Endothelial cell (in vitro differentiated cells): Measurements from ENCODE around the gene HAP1. TPM values are rescaled to one million over a fixed set of nuclear protein-coding genes. Genes with fewer than 3 reads are reported as not detected.
A peak's percentile ranks its signal among the peaks of the same experiment; 100 is the strongest.

Experiments used
- DNase-seq: peaks from one replicate; pipeline ENCODE4 v3.0.0; 2021; ENCODE audit warnings: low spot score
- H3K27ac Mint-ChIP-seq: one replicate; pipeline ENCODE4 v1.8.0; 2021; ENCODE audit warnings: mixed read lengths, inconsistent platforms; ENCODE audit not compliant: unreplicated experiment
- H3K27me3 Mint-ChIP-seq: one replicate; pipeline ENCODE4 v1.8.0; 2021; ENCODE audit warnings: mild to moderate bottlenecking, moderate library complexity, mixed read lengths, inconsistent platforms; ENCODE audit not compliant: unreplicated experiment
- H3K36me3 Mint-ChIP-seq: one replicate; pipeline ENCODE4 v1.8.0; 2021; ENCODE audit warnings: mild to moderate bottlenecking, low read depth, mixed read lengths, inconsistent platforms; ENCODE audit not compliant: unreplicated experiment
- H3K4me1 Mint-ChIP-seq: one replicate; pipeline ENCODE4 v1.8.0; 2021; ENCODE audit warnings: mild to moderate bottlenecking, mixed read lengths, inconsistent platforms; ENCODE audit not compliant: unreplicated experiment
- H3K4me3 Mint-ChIP-seq: one replicate; pipeline ENCODE4 v1.8.0; 2021; ENCODE audit warnings: mild to moderate bottlenecking, mixed read lengths, inconsistent platforms; ENCODE audit not compliant: unreplicated experiment
- H3K9me3 Mint-ChIP-seq: one replicate; pipeline ENCODE4 v1.8.0; 2021; ENCODE audit warnings: mixed read lengths, inconsistent platforms; ENCODE audit not compliant: unreplicated experiment
- total RNA-seq: library from RNA; stranded (reverse); fragmentation: NEBNext Ultra II Directional; extraction: Animal tissue kit (Norgen Biotek cat#: 25700); gene quantifications from one replicate; pipeline ENCODE4 v1.2.1, GENCODE V29; 2021; ENCODE audit not compliant: unreplicated experiment
- TF ChIP-seq, protein P1 (sequence below): fragments of 200-600 bp; sonication (generic); IDR thresholded peaks from one replicate; pipeline ENCODE4 v1.5.0; 2021; ENCODE audit warnings: antibody characterized with exemption; ENCODE audit not compliant: unreplicated experiment

HAP1 gene
- total RNA-seq, 1 donor from 2014 or later = 18.1 TPM

DNA sequence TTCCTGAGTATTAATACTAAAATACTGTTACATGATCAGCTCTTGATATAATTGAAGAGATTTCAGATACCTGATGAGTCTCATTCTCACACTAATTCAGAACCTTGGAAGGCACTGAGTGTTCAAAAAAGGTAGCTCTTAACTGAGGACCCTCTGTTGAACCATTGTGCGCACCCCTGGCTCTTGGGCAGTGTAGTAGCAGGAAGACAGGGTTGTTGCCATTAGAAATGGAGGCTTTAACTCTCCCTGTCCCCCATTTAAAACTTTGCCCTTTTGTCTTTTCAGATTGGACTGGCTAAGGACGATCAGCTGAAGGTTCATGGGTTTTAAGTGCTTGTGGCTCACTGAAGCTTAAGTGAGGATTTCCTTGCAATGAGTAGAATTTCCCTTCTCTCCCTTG, 43.9 kb downstream of the HAP1 start:
- H3K36me3 Mint-ChIP-seq = peaks cover 28% of the 10 kb centered on the region
- peaks cover 16% of the 10 kb centered on the region for H3K4me1 Mint-ChIP-seq
- H3K9me3 Mint-ChIP-seq = no peaks in the 10 kb centered on the region
- no peak for DNase-seq
- no peak overlapping the region for H3K27ac Mint-ChIP-seq
- H3K27me3 Mint-ChIP-seq = peaks cover 29% of the 10 kb centered on the region
- H3K4me3 Mint-ChIP-seq = peak overlapping the region; percentile 97
- TF ChIP-seq, protein P1, sequence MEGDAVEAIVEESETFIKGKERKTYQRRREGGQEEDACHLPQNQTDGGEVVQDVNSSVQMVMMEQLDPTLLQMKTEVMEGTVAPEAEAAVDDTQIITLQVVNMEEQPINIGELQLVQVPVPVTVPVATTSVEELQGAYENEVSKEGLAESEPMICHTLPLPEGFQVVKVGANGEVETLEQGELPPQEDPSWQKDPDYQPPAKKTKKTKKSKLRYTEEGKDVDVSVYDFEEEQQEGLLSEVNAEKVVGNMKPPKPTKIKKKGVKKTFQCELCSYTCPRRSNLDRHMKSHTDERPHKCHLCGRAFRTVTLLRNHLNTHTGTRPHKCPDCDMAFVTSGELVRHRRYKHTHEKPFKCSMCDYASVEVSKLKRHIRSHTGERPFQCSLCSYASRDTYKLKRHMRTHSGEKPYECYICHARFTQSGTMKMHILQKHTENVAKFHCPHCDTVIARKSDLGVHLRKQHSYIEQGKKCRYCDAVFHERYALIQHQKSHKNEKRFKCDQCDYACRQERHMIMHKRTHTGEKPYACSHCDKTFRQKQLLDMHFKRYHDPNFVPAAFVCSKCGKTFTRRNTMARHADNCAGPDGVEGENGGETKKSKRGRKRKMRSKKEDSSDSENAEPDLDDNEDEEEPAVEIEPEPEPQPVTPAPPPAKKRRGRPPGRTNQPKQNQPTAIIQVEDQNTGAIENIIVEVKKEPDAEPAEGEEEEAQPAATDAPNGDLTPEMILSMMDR = no peak

DNA sequence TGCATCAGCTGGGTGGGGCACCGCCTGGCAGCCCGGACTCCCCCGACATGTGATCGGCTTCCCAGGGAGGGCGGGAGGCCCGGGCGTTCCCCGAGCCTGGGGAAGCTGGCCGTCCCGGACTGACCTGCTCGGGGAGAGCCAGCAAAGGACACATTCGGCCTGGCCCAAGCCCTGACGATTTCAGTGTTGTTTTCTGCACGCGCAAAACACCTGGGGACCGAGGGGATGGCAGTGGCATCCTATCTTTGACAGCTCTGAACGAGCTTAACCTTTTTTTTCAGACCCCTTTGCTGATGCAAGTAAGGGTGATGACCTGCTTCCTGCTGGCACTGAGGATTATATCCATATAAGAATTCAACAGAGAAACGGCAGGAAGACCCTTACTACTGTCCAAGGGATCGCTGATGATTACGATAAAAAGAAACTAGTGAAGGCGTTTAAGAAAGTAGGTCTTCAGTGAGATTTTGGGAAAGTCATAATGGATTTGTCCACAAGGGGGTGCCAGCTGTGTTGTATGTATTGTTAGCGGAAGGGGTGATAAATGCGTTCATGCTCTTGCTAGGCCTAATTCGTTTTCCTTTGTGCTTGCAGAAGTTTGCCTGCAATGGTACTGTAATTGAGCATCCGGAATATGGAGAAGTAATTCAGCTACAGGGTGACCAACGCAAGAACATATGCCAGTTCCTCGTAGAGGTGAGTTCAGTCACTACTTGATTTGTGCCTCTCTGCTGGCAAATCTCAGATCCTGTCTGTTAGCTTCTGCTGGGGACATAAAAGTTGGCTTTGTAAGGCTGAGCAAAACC, 44.7 kb downstream of the HAP1 start:
- Mint-ChIP-seq H3K4me1 (peaks cover 16% of the 10 kb centered on the region), H3K9me3 (no peaks in the 10 kb centered on the region), H3K27ac (peak overlapping the region; percentile 98), H3K27me3 (peaks cover 29% of the 10 kb centered on the region), H3K4me3 (peak overlapping the region; percentile 97), H3K36me3 (peaks cover 28% of the 10 kb centered on the region)
- DNase-seq = peak; percentile 63
- TF ChIP-seq, protein P1 = peak; percentile 85

DNA sequence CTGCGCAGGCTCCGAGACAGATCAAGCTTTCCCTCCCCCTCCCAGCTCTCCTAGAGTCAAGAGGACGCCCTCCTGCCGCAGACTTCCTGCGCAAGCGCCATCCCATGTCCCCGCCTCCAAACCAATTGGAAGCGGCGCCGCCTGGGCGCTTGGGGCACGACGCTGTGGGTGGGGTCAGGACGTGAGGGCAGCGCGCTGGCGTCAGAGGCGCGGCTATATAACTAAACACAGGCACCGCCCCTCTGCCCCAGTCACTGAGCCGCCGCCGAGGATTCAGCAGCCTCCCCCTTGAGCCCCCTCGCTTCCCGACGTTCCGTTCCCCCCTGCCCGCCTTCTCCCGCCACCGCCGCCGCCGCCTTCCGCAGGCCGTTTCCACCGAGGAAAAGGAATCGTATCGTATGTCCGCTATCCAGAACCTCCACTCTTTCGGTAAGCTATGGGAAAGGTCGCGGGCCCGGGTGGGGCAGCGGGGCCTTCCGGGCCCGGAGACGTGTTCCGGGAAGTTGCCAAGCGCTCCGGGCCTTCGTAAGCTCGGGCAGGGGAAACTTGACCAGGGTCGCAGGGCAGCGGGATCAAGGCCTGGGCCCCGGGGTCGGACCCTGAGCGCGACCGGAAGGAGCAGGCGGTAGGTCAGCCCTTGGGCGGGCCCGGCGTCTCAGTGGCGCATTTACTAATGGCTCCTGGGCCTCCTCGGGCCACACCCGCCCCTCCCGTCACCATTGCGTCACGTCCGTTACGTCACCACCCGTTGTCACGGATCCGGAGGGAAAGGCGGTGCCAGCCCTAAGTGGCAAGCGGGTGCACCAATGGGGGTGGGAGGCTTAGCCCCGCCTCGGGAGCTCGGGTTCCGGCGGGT, 45.6 kb downstream of the HAP1 start, which contains the start of gene EIF1:
Gene EIF1 (plus strand): TSS at position 245 of the 856 bp plus-strand sequence. CDS start 154 bp downstream, at position 399.
- H3K36me3 Mint-ChIP-seq = peaks cover 23% of the 10 kb centered on the region
- peaks cover 25% of the 10 kb centered on the region for H3K27me3 Mint-ChIP-seq
- H3K9me3 Mint-ChIP-seq = no peaks in the 10 kb centered on the region
- H3K4me1 Mint-ChIP-seq = peaks cover 16% of the 10 kb centered on the region
- peak within 1 kb of the TSS; percentile 97 for H3K4me3 Mint-ChIP-seq
- peak within 1 kb of the TSS; percentile 98 for H3K27ac Mint-ChIP-seq
- TF ChIP-seq, protein P1 = no peak
- peak; percentile 99 for DNase-seq

DNA sequence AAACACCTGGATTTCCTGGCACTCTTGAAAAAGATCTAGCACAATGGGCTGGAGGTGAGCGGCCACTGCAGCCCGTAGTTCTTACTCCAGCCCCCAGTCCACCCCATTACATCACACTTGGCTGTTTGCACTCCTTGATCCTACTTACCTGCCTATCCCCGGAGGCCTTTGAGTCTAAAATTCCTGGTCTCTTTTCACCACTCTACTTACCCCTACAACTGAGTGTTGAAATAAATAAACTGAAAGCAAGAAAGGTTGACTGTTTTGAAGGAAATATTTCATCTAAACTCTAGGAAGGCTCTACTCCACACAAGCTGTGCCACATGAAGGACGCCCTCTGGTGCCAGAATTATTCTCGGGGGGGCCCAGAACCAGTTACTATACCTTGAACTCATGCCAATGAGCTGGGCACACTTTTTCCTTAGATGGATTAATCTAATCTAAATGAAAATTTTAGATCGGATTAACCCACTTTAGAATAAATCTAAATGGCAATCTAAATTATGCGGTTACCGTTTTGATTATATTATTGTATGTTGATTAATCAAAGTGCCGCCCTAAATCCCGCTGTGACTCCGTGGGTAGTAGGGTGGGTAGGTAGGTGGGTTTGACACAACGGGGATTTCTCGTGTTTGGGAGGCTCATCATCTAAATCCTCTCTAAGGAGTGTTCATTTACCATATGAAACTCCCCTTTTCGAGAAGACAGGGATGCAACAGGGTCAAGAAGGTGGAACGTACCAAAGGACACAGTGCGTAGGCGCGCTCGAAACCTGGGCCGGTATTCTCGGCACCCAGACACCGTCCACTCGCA, 46.4 kb downstream of the HAP1 start:
- H3K36me3 Mint-ChIP-seq = peaks cover 23% of the 10 kb centered on the region
- TF ChIP-seq, protein P1 = no peak
- peaks cover 16% of the 10 kb centered on the region for H3K4me1 Mint-ChIP-seq
- DNase-seq = peak; percentile 25
- H3K9me3 Mint-ChIP-seq = no peaks in the 10 kb centered on the region
- H3K4me3 Mint-ChIP-seq = peak overlapping the region; percentile 97
- peaks cover 25% of the 10 kb centered on the region for H3K27me3 Mint-ChIP-seq
- H3K27ac Mint-ChIP-seq = peak overlapping the region; percentile 96
